Caco-2 (cell line): Measurements from ENCODE around the gene PTPRN2. TPM values are rescaled to one million over a fixed set of nuclear protein-coding genes. Genes with fewer than 3 reads are reported as not detected.

ENCODE experiments used
- BruUV-seq: library from RNA; stranded (reverse); fragments of 400-500 nt; replicated peaks from 2 replicates; lab custom pipeline; 2021; lab: Mats Ljungman, UMichigan
- CTCF ChIA-PET: fragments of 300-600 bp; sonication (Branson Sonifier 250); formaldehyde crosslinking; loops from one replicate; lab custom pipeline; 2022; ENCODE audit warnings: antibody characterized with exemption; lab: Charles Lee
- POLR2A ChIA-PET: fragments of 300-600 bp; sonication (Branson Sonifier 250); formaldehyde crosslinking; loops from one replicate; lab custom pipeline; 2022; ENCODE audit warnings: antibody characterized with exemption; lab: Charles Lee
- DNase-seq, 2 experiments: peaks; one replicate each; pipeline versions ENCODE4 v3.0.0 to v3.0.0-alpha.2; 2020 to 2022
- H3K27me3 ChIP-seq: replicated peaks from 2 replicates; pipeline ENCODE4 v1.6.0; 2011; ENCODE audit warnings: low read length; ENCODE audit not compliant: control insufficient read depth, insufficient read depth
- H3K36me3 ChIP-seq: 2 replicates; pipeline ENCODE4 v1.5.1; 2011; ENCODE audit warnings: low read length; ENCODE audit not compliant: control insufficient read depth, insufficient read depth
- H3K4me1 ChIP-seq: fragments of 250-450 bp; sonication (Bioruptor Pico); 2 replicates; pipeline ENCODE4 v1.5.1; 2020; ENCODE audit warnings: mild to moderate bottlenecking
- H3K4me3 ChIP-seq: 2 replicates; pipeline ENCODE4 v1.5.1; 2011; ENCODE audit warnings: low read depth, mild to moderate bottlenecking, control low read depth, low read length
- H3K9me3 ChIP-seq: fragments of 250-450 bp; sonication (Bioruptor Pico); 2 replicates; pipeline ENCODE4 v1.5.1; 2020; ENCODE audit warnings: mild to moderate bottlenecking, moderate library complexity
- H3K27ac Mint-ChIP-seq: one replicate; pipeline ENCODE4 v1.8.0; 2022; ENCODE audit warnings: mixed read lengths; ENCODE audit not compliant: unreplicated experiment
- H3K27me3 Mint-ChIP-seq: one replicate; pipeline ENCODE4 v1.8.0; 2022; ENCODE audit warnings: mixed read lengths; ENCODE audit not compliant: insufficient read depth, unreplicated experiment
- H3K36me3 Mint-ChIP-seq: one replicate; pipeline ENCODE4 v1.8.0; 2022; ENCODE audit warnings: mild to moderate bottlenecking, mixed read lengths; ENCODE audit not compliant: insufficient read depth, unreplicated experiment
- H3K4me1 Mint-ChIP-seq: one replicate; pipeline ENCODE4 v1.8.0; 2022; ENCODE audit warnings: low read depth, mixed read lengths; ENCODE audit not compliant: unreplicated experiment
- H3K4me3 Mint-ChIP-seq: one replicate; pipeline ENCODE4 v1.8.0; 2022; ENCODE audit warnings: mild to moderate bottlenecking, moderate library complexity, mixed read lengths; ENCODE audit not compliant: unreplicated experiment
- H3K9me3 Mint-ChIP-seq: one replicate; pipeline ENCODE4 v1.8.0; 2022; ENCODE audit warnings: mixed read lengths; ENCODE audit not compliant: unreplicated experiment
- CTCF ChIP-seq, 2 experiments: fragments of 200-600 bp in 1 of 2; IDR thresholded peaks; 1 replicate in 1 of 2; 2 replicates in 1 of 2; pipeline versions ENCODE4 v1.5.1 to v1.8.0; 2011 to 2022; ENCODE audit warnings: antibody characterized with exemption in 1 of 2, control low read depth in 1 of 2, inconsistent platforms in 1 of 2, low read depth in 1 of 2, low read length in 1 of 2, mild to moderate bottlenecking in 1 of 2, moderate library complexity in 1 of 2; ENCODE audit not compliant: insufficient read depth in 1 of 2, severe bottlenecking in 1 of 2, unreplicated experiment in 1 of 2
- intact Hi-C: fragments of 100-400 bp; cut with micrococcal nuclease; formaldehyde crosslinking; loops from one replicate; pipeline ENCODE4 v1.10.0; 2022; ENCODE audit not compliant: unreplicated experiment
- total RNA-seq: library from RNA; stranded (reverse); gene quantifications from 2 replicates; pipeline ENCODE4 v1.2.3, GENCODE V29; 2022

PTPRN2 gene
- total RNA-seq, 1 experiment from 2014 or later = 1.4 TPM

- no peaks in the 10 kb centered on the region for H3K36me3 Mint-ChIP-seq
- no peaks in the 10 kb centered on the region for H3K36me3 ChIP-seq
- TF ChIP-seq CTCF (IDR thresholded peaks at IDR 0.05; ENCODE audit: insufficient read depth in 1 of 2, low read depth in 1 of 2, low read length in 1 of 2, severe bottlenecking in 1 of 2, unreplicated experiment in 1 of 2) = no peak
- H3K4me3 ChIP-seq = no peak overlapping the region
- H3K9me3 Mint-ChIP-seq = peaks cover 13% of the 10 kb centered on the region
- H3K4me3 Mint-ChIP-seq = no peak overlapping the region
- no peaks in the 10 kb centered on the region for H3K9me3 ChIP-seq
- no TSS peak for BruUV-seq
- DNase-seq = no peak
- intact Hi-C loops = no loop called here
- no peak overlapping the region for H3K27ac Mint-ChIP-seq
- H3K4me1 ChIP-seq = no peaks in the 10 kb centered on the region
- no peaks in the 10 kb centered on the region for H3K27me3 Mint-ChIP-seq
- ChIA-PET POLR2A (no interaction called here), CTCF (no interaction called here)
- H3K4me1 Mint-ChIP-seq = no peaks in the 10 kb centered on the region
- no peaks in the 10 kb centered on the region for H3K27me3 ChIP-seq
These were observed 827.5 kb downstream of the PTPRN2 start for GRCh38 chr7:157760004-157760730.

- CTCF ChIA-PET = no interaction called here
- Histone ChIP-seq H3K27me3 (no peaks in the 10 kb centered on the region), H3K36me3 (no peaks in the 10 kb centered on the region)
These were observed 828.3 kb downstream of the PTPRN2 start for GRCh38 chr7:157759246-157759805.

More at GRCh38 chr7:157759246-157759805, 828.3 kb downstream of the PTPRN2 start:
- H3K4me3 Mint-ChIP-seq = no peak overlapping the region
- H3K36me3 Mint-ChIP-seq = no peaks in the 10 kb centered on the region
- H3K27ac Mint-ChIP-seq = no peak overlapping the region
- Histone ChIP-seq H3K4me3 (no peak overlapping the region), H3K9me3 (no peaks in the 10 kb centered on the region), H3K4me1 (no peaks in the 10 kb centered on the region)
- intact Hi-C loops = no loop called here
- no peak for TF ChIP-seq CTCF (IDR thresholded peaks at IDR 0.05; ENCODE audit: insufficient read depth in 1 of 2, low read depth in 1 of 2, low read length in 1 of 2, severe bottlenecking in 1 of 2, unreplicated experiment in 1 of 2)
- peaks cover 5% of the 10 kb centered on the region for H3K9me3 Mint-ChIP-seq
- POLR2A ChIA-PET = no interaction called here
- DNase-seq = no peak
- H3K27me3 Mint-ChIP-seq = no peaks in the 10 kb centered on the region
- BruUV-seq = no TSS peak
- no peaks in the 10 kb centered on the region for H3K4me1 Mint-ChIP-seq
